ENCODE measurements around the gene HIVEP2. TPM values are rescaled to one million over a fixed set of nuclear protein-coding genes. Genes with fewer than 3 reads are reported as not detected.

Gene HIVEP2
- total RNA-seq, 1 donor from 2014 or later: 11.7 TPM

- H3K4me3 Mint-ChIP-seq (ENCODE audit: unreplicated experiment): no peak overlapping the region
- H3K4me1 Mint-ChIP-seq (ENCODE audit: low read depth): peaks cover 17% of the 10 kb centered on the region
- no peak for TF ChIP-seq CTCF (IDR thresholded peaks at IDR 0.05)
- H3K9me3 Mint-ChIP-seq (ENCODE audit: low read depth): no peaks in the 10 kb centered on the region
- H3K27me3 Mint-ChIP-seq (ENCODE audit: low read depth): no peaks in the 10 kb centered on the region
- H3K36me3 Mint-ChIP-seq (ENCODE audit: low read depth): no peaks in the 10 kb centered on the region
- no peak for DNase-seq (ENCODE audit: low spot score)
- no peak overlapping the region for H3K27ac Mint-ChIP-seq (ENCODE audit: unreplicated experiment)
Observed at GRCh38 chr6:142867988-142868812, 76.8 kb downstream of the HIVEP2 start.

GRCh38 chr6:142867355-142867801, 77.6 kb downstream of the HIVEP2 start:
- TF ChIP-seq CTCF (IDR thresholded peaks at IDR 0.05): no peak
- DNase-seq (ENCODE audit: low spot score): no peak
- Mint-ChIP-seq H3K4me3 (ENCODE audit: unreplicated experiment) (no peak overlapping the region), H3K27ac (ENCODE audit: unreplicated experiment) (no peak overlapping the region), H3K4me1 (ENCODE audit: low read depth) (peaks cover 16% of the 10 kb centered on the region), H3K36me3 (ENCODE audit: low read depth) (no peaks in the 10 kb centered on the region), H3K9me3 (ENCODE audit: low read depth) (no peaks in the 10 kb centered on the region), H3K27me3 (ENCODE audit: low read depth) (no peaks in the 10 kb centered on the region)

GRCh38 chr6:142863981-142864380, 81.0 kb downstream of the HIVEP2 start:
- TF ChIP-seq CTCF (IDR thresholded peaks at IDR 0.05): no peak
- H3K4me1 Mint-ChIP-seq (ENCODE audit: low read depth): no peaks in the 10 kb centered on the region
- no peaks in the 10 kb centered on the region for H3K36me3 Mint-ChIP-seq (ENCODE audit: low read depth)
- DNase-seq (ENCODE audit: low spot score): no peak
- no peaks in the 10 kb centered on the region for H3K9me3 Mint-ChIP-seq (ENCODE audit: low read depth)
- H3K27ac Mint-ChIP-seq (ENCODE audit: unreplicated experiment): no peak overlapping the region
- no peaks in the 10 kb centered on the region for H3K27me3 Mint-ChIP-seq (ENCODE audit: low read depth)
- H3K4me3 Mint-ChIP-seq (ENCODE audit: unreplicated experiment): no peak overlapping the region

GRCh38 chr6:142861711-142862110, 83.3 kb downstream of the HIVEP2 start:
- DNase-seq (ENCODE audit: low spot score): no peak
- Mint-ChIP-seq H3K4me1 (ENCODE audit: low read depth) (no peaks in the 10 kb centered on the region), H3K27ac (ENCODE audit: unreplicated experiment) (no peak overlapping the region), H3K36me3 (ENCODE audit: low read depth) (no peaks in the 10 kb centered on the region), H3K9me3 (ENCODE audit: low read depth) (no peaks in the 10 kb centered on the region), H3K27me3 (ENCODE audit: low read depth) (no peaks in the 10 kb centered on the region), H3K4me3 (ENCODE audit: unreplicated experiment) (no peak overlapping the region)
- no peak for TF ChIP-seq CTCF (IDR thresholded peaks at IDR 0.05)

- no peak for TF ChIP-seq CTCF (IDR thresholded peaks at IDR 0.05)
- H3K27ac Mint-ChIP-seq (ENCODE audit: unreplicated experiment): no peak overlapping the region
- H3K4me3 Mint-ChIP-seq (ENCODE audit: unreplicated experiment): no peak overlapping the region
- no peak for DNase-seq (ENCODE audit: low spot score)
- H3K36me3 Mint-ChIP-seq (ENCODE audit: low read depth): no peaks in the 10 kb centered on the region
- no peaks in the 10 kb centered on the region for H3K27me3 Mint-ChIP-seq (ENCODE audit: low read depth)
- H3K9me3 Mint-ChIP-seq (ENCODE audit: low read depth): no peaks in the 10 kb centered on the region
- no peaks in the 10 kb centered on the region for H3K4me1 Mint-ChIP-seq (ENCODE audit: low read depth)
Observed at GRCh38 chr6:142860498-142860897, 84.5 kb downstream of the HIVEP2 start.

Measured in chondrocyte (in vitro differentiated cells).